Measurements from ENCODE around the gene RPL7A. TPM values are rescaled to one million over a fixed set of nuclear protein-coding genes. Genes with fewer than 3 reads are reported as not detected.

Gene RPL7A
- 2,604 and 3,068 TPM in 2 replicates for total RNA-seq

GRCh38 chr9:133347985-133348717 lies at the start of gene RPL7A, which contains the start of gene MED22:
Gene RPL7A (plus strand): TSS chr9:133348218. CDS start chr9:133348244, 26 bp downstream.
Gene MED22 (minus strand): TSS chr9:133348131. CDS start chr9:133346662, 1,469 bp downstream.

GRCh38 chr9:133335924-133336811 lies 11.8 kb upstream of the RPL7A start, which contains the start of gene SURF6:
Gene SURF6 (minus strand): TSS chr9:133336188. CDS start chr9:133336132, 56 bp downstream.

DNA sequence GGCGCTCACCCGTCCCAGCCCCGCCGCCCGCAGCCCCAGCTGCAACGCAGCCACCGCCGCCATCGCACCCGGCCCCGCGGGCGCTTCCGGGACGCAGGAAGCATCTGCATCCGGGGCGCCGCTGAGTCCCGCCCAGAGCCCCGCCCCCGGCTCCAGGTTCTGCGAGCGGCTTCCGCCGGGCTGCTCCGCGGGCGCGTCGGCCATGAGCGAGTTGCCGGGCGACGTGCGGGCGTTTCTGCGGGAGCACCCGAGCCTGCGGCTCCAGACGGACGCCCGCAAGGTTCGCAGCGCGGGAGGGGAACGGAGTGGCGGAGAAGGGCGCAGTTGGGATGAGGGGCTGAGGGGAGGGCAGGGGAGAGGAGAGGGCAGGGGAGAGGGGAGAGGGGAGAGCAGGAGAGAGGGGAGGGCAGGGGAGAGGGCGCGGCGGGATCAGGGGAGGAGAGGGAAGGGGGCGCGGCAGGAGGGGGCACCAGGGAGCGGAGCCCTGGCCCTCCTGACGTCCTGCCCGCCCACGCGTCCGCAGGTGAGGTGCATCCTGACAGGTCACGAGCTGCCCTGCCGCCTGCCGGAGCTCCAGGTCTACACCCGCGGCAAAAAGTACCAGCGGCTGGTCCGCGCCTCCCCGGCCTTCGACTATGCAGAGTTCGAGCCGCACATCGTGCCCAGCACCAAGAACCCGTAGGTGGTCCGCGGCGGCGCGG lies 8.5 kb downstream of the RPL7A start, which contains the start of the genes SURF1 and SURF2:
SURF1 (minus strand) TSS at position 97 of the 701 bp plus-strand sequence; CDS start at position 63, 34 bp downstream.
SURF2 (plus strand) TSS at position 160 of the 701 bp plus-strand sequence; CDS start at position 203, 43 bp downstream.

DNA sequence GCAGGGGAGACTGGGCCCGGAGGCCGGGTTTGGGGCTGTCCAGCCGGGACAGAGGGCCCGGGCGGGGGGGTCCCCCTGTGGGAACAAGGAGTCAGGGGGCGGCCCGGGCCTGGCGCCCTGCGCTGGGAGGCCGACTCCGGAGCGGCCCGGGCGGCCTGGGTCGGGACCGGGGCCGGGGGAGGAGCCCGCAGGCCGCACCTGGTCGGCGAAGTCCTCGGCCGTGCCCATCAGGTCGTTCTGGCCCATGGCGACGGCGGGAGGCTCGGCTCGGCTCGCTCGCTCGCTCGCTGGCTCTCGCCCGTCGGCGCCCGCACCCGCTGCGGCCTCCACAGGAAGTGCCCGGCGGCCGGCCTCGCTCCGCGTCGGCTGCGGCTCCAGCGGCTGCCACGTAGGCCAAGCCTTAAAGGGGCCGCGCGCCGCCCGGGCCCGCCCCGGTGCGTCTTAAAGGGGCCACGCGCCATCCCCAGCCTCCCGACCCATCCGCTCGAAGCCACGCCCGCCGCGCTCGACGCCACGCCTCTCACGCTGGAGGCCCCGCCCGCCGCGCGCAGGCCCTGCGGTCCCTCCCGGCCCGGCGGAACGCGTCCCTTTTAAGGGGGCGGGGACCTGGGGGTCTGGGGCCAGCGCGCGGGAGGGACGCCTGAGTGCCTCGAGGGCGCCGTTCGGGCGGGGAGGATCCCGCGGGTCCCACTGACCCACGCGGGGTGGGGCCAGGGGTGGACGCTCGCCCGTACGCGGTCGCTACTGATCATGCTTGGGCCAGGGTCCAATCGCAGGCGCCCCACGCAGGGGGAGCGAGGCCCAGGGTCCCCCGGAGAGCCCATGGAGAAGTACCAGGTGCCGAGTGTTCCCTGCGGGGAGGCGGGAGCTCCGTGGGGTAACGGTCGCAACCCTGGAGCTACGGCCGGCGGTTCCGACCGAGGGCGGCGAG lies 28.0 kb downstream of the RPL7A start, which contains the start of the genes STKLD1 and SURF4:
STKLD1 (plus strand) TSS at position 643 of the 931 bp plus-strand sequence; CDS start at position 751, 108 bp downstream.
SURF4 (minus strand) TSS at position 337 of the 931 bp plus-strand sequence; CDS start at position 246, 91 bp downstream.

Other genes with a start within 250 kb of the RPL7A start
- gene RALGDS, start 227.0 kb upstream of the RPL7A start, total RNA-seq: 20.2 and 20.4 TPM in 2 replicates
- 1.3 and 5.7 TPM in 2 replicates for gene GBGT1, start 184.3 kb upstream of the RPL7A start, total RNA-seq
- not detected in 2 replicates for gene OBP2B, start 139.0 kb upstream of the RPL7A start, total RNA-seq
- gene ABO, start 73.0 kb upstream of the RPL7A start, total RNA-seq: not detected in 2 replicates
- 7.4 and 8.1 TPM in 2 replicates for gene SURF6, start 12.0 kb upstream of the RPL7A start, total RNA-seq
- 9.9 and 21.4 TPM in 2 replicates for gene MED22, start 87 bp upstream of the RPL7A start, total RNA-seq
- gene SURF1, start 8.3 kb downstream of the RPL7A start, total RNA-seq: 32.8 and 43.2 TPM in 2 replicates
- 13.9 and 14.6 TPM in 2 replicates for gene SURF2, start 8.3 kb downstream of the RPL7A start, total RNA-seq
- 354 and 359 TPM in 2 replicates for gene SURF4, start 27.8 kb downstream of the RPL7A start, total RNA-seq
- 0.69 and 0.95 TPM in 2 replicates for gene STKLD1, start 28.1 kb downstream of the RPL7A start, total RNA-seq
- 14.7 and 20.8 TPM in 2 replicates for gene REXO4, start 69.8 kb downstream of the RPL7A start, total RNA-seq
- 2.5 and 3.3 TPM in 2 replicates for gene ADAMTS13, start 74.1 kb downstream of the RPL7A start, total RNA-seq
- 7.6 and 8.8 TPM in 2 replicates for gene CACFD1, start 111.8 kb downstream of the RPL7A start, total RNA-seq
- gene SLC2A6, start 130.9 kb downstream of the RPL7A start, total RNA-seq: 4.3 and 5.7 TPM in 2 replicates
- gene MYMK, start 176.7 kb downstream of the RPL7A start, total RNA-seq: not detected in 2 replicates
- under 0.01 TPM in 1 of 2 replicates, not detected in the other for gene ADAMTSL2, start 186.5 kb downstream of the RPL7A start, total RNA-seq